PFSK-1 (cell line): ENCODE measurements around the gene CUX1.

Experiments used
- FOXP2 ChIP-seq: optimal IDR thresholded peaks from 2 replicates; pipeline ENCODE3; 2011; ENCODE audit warnings: borderline replicate concordance, control low read depth, inconsistent platforms; ENCODE audit not compliant: insufficient read depth; ENCODE audit errors: extremely low read length, extremely low read depth
- POLR2AphosphoS5 ChIP-seq: IDR thresholded peaks from 2 replicates; pipeline ENCODE4 v1.6.1; 2012; ENCODE audit warnings: low read depth, mild to moderate bottlenecking, control low read depth, low read length, moderate library complexity
- REST ChIP-seq, 2 experiments: IDR thresholded peaks; 2 replicates each; pipeline versions ENCODE4 v1.6.1 to v1.8.0; 2011 to 2012; ENCODE audit warnings: low read depth in 2 of 2, low read length in 2 of 2, control low read depth in 1 of 2, inconsistent platforms in 1 of 2, mild to moderate bottlenecking in 1 of 2, moderate library complexity in 1 of 2; ENCODE audit not compliant: insufficient read depth in 1 of 2
- SIN3A ChIP-seq: IDR thresholded peaks from 2 replicates; pipeline ENCODE4 v1.6.1; 2012; ENCODE audit warnings: mild to moderate bottlenecking, low read length, moderate library complexity, borderline replicate concordance; ENCODE audit not compliant: insufficient read depth
- TAF1 ChIP-seq: IDR thresholded peaks from 2 replicates; pipeline ENCODE4 v1.6.1; 2012; ENCODE audit warnings: low read length, control low read depth, borderline replicate concordance; ENCODE audit not compliant: insufficient read depth

CUX1 gene

GRCh38 chr7:101954499-101954898 lies 137.1 kb downstream of the CUX1 start:
- TF ChIP-seq SIN3A (no peak), FOXP2 (no peak), REST (IDR thresholded peaks at IDR 0.05; ENCODE audit: insufficient read depth in 1 of 2, low read depth in 2 of 2, low read length in 2 of 2) (no peak), POLR2AphosphoS5 (no peak), TAF1 (no peak)

- no peak for TF ChIP-seq REST (IDR thresholded peaks at IDR 0.05; ENCODE audit: insufficient read depth in 1 of 2, low read depth in 2 of 2, low read length in 2 of 2)
- no peak for TF ChIP-seq POLR2AphosphoS5
- TF ChIP-seq TAF1: no peak
- TF ChIP-seq FOXP2: no peak
- no peak for TF ChIP-seq SIN3A
These were observed 138.7 kb downstream of the CUX1 start for GRCh38 chr7:101956130-101956529.

GRCh38 chr7:101957744-101958525 lies 140.5 kb downstream of the CUX1 start:
- TF ChIP-seq TAF1 (no peak), POLR2AphosphoS5 (no peak), SIN3A (no peak), REST (IDR thresholded peaks at IDR 0.05; ENCODE audit: insufficient read depth in 1 of 2, low read depth in 2 of 2, low read length in 2 of 2) (no peak), FOXP2 (no peak)

- TF ChIP-seq REST (IDR thresholded peaks at IDR 0.05; ENCODE audit: insufficient read depth in 1 of 2, low read depth in 2 of 2, low read length in 2 of 2) (no peak), POLR2AphosphoS5 (no peak), FOXP2 (no peak), SIN3A (no peak), TAF1 (no peak)
These were observed 141.9 kb downstream of the CUX1 start for GRCh38 chr7:101959342-101959741.
